Activated naive CD4-positive, alpha-beta T cell treated with anti-CD3 and anti-CD28 coated beads, Interleukin-2, amount 10 ng/mL, durations not matched to agents 7 days and 5 days (primary cell): ENCODE measurements around the gene SORCS3.
A peak's percentile ranks its signal among the peaks of the same experiment; 100 is the strongest.

Experiments used
- CTCF ChIA-PET: fragments of 350-600 bp; sonication (Branson Sonifier 250); formaldehyde crosslinking; loops from one replicate; lab custom pipeline; 2021; ENCODE audit warnings: antibody characterized with exemption; lab: Charles Lee
- DNase-seq: peaks from one replicate; pipeline ENCODE4 v3.0.0-alpha.2; 2020
- H3K27ac Mint-ChIP-seq: one replicate; pipeline ENCODE4 v1.8.0; 2021; ENCODE audit warnings: mild to moderate bottlenecking, moderate library complexity, mixed read lengths
- H3K27me3 Mint-ChIP-seq: one replicate; pipeline ENCODE4 v1.8.0; 2021; ENCODE audit warnings: mild to moderate bottlenecking, mixed read lengths
- H3K36me3 Mint-ChIP-seq: one replicate; pipeline ENCODE4 v1.8.0; 2021; ENCODE audit warnings: mixed read lengths
- H3K4me1 Mint-ChIP-seq: one replicate; pipeline ENCODE4 v1.8.0; 2021; ENCODE audit warnings: mixed read lengths
- H3K4me3 Mint-ChIP-seq: one replicate; pipeline ENCODE4 v1.8.0; 2021; ENCODE audit warnings: mild to moderate bottlenecking, moderate library complexity, mixed read lengths
- H3K9me3 Mint-ChIP-seq: one replicate; pipeline ENCODE4 v1.8.0; 2021; ENCODE audit warnings: mixed read lengths

The SORCS3 gene

DNA sequence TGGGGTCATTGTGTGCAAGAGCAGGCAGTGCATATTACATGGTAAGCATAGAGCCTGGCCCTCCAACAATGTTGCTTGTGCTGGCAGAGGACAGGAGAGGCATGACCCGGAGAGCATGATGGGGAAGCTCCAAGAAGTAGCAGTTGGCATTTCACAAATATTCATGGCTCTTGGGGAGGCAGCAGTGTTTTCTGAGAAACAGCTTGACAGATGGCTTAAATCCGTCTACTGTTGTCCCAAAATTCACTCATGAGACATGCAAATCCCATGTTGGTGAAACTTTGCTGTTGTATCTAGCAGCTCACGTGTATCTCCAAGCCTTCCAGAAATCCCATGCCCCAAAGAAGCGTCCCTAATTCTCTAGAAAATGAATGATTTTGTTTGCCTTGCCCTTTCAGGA is 487.0 kb downstream of the SORCS3 start:
- no peaks in the 10 kb centered on the region for H3K9me3 Mint-ChIP-seq
- no peak overlapping the region for H3K27ac Mint-ChIP-seq
- no peaks in the 10 kb centered on the region for H3K4me1 Mint-ChIP-seq
- H3K27me3 Mint-ChIP-seq = no peaks in the 10 kb centered on the region
- DNase-seq = no peak
- no peaks in the 10 kb centered on the region for H3K36me3 Mint-ChIP-seq
- CTCF ChIA-PET = no interaction called here
- H3K4me3 Mint-ChIP-seq = no peak overlapping the region

DNA sequence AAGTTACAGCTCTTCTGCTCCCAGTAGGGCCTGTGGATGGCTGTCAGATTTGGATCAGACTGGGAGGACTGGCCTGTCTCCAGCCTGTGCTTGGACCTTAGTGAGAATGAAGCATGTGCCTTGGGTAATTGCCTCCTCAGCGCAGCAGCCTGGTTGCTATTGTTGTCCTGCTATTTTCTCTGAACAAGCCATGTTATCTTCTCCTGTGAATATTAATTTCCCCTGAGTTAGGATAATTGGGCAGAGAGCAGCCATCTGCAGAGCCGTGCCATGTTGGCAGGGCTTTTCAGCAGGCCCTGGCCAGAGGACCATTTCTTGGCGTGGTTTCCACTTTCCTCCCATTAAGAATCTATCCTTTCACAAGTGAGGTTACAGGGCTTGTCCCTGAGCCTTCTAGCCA is 497.3 kb downstream of the SORCS3 start:
- Mint-ChIP-seq H3K9me3 (no peaks in the 10 kb centered on the region), H3K4me3 (no peak overlapping the region), H3K4me1 (no peaks in the 10 kb centered on the region), H3K27me3 (no peaks in the 10 kb centered on the region), H3K36me3 (no peaks in the 10 kb centered on the region), H3K27ac (no peak overlapping the region)
- CTCF ChIA-PET = no interaction called here
- DNase-seq = no peak

DNA sequence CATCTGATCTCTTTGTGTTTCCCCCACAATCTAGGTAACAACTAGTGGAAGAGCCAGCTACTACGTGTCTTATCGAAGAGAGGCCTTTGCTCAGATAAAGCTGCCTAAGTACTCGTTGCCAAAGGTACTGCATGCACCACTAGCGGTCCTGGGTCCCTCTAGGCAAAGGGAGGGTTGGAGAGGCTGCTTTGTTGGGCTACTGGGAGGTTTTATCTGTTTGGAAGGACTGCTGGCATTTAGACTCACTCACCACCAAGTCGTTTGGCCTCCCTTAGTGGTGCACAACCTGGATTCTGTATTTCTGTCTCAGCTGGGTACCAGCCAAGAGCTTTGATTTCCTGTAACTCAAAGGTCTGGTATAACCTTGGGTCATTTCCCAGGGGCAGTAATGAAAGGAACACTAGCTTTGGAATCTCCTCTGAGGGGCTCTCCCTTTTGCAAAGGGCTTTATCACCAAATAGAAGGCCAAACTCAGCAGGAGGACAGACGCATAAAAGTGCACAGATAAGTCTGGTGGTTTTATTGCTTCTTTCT is 498.3 kb downstream of the SORCS3 start:
- CTCF ChIA-PET = no interaction called here
- Mint-ChIP-seq H3K4me1 (no peaks in the 10 kb centered on the region), H3K36me3 (no peaks in the 10 kb centered on the region), H3K4me3 (no peak overlapping the region), H3K27ac (no peak overlapping the region), H3K27me3 (no peaks in the 10 kb centered on the region), H3K9me3 (no peaks in the 10 kb centered on the region)
- DNase-seq = no peak

DNA sequence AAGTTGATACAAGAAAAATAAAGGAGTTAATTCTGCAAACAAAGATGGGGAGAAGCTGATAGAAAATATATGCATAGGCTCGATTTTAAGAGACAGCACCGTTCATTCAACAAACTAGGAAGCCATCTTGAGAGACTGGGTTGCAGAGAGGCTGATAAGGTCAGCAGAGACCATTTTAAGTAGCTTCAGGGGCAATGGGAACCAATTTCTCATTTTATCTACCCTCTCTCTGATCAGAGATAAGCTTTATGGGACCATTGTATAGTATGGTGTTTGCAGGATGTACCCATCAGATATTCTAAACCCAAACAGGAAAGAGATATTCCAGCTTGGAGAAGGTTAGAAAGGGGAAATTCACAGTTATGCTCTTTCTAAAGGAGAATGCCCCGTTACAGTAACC is 499.5 kb downstream of the SORCS3 start:
- Mint-ChIP-seq H3K4me1 (no peaks in the 10 kb centered on the region), H3K4me3 (no peak overlapping the region), H3K36me3 (no peaks in the 10 kb centered on the region), H3K27me3 (no peaks in the 10 kb centered on the region), H3K9me3 (no peaks in the 10 kb centered on the region), H3K27ac (no peak overlapping the region)
- CTCF ChIA-PET = no interaction called here
- DNase-seq = no peak

DNA sequence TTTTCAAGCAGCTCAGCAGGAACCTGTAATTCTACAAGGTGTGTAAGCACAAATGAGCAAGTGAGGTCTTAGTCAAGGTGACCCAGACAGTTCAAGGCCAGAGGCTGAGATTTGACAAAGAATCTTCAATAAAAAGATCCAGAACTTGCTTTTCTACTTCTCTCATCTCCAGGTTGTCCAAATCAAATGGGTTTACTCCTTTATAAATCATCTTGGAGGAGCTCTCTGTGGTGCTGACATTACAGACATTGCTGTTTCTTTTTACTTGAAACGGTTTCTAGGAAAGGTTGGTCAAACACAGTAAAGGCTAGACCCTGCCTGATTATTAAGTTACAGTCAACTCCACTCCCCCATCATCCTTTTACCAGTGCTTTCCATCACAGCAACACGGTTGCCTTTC is 504.6 kb downstream of the SORCS3 start:
- H3K27ac Mint-ChIP-seq = no peak overlapping the region
- DNase-seq = no peak

DNA sequence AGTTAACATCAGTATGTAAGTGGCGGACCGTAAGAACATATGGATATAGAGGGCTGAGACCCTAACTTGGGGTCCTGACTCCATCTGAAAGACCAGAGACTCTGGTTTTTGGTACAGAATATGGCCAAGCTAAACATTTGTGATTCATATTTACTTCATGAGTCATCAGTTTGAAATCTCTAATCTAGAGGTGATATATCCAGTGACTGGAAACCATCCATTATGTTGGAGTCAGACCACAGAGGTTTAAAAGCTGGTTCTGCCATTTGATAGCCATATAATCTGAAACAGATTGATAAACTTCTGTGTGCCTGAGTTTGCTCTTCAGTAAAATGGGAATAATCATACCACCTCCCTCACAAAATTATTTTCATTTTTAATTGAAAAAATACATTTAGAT is 505.3 kb downstream of the SORCS3 start:
- H3K4me1 Mint-ChIP-seq = no peaks in the 10 kb centered on the region
- H3K27ac Mint-ChIP-seq = no peak overlapping the region
- no peak overlapping the region for H3K4me3 Mint-ChIP-seq
- H3K9me3 Mint-ChIP-seq = no peaks in the 10 kb centered on the region
- no peaks in the 10 kb centered on the region for H3K36me3 Mint-ChIP-seq
- no peaks in the 10 kb centered on the region for H3K27me3 Mint-ChIP-seq
- DNase-seq = no peak
- CTCF ChIA-PET = no interaction called here

More for the DNA sequence above, 504.6 kb downstream of the SORCS3 start:
- CTCF ChIA-PET = no interaction called here
- Mint-ChIP-seq H3K36me3 (no peaks in the 10 kb centered on the region), H3K27me3 (no peaks in the 10 kb centered on the region), H3K9me3 (no peaks in the 10 kb centered on the region), H3K4me1 (no peaks in the 10 kb centered on the region), H3K4me3 (no peak overlapping the region)

DNA sequence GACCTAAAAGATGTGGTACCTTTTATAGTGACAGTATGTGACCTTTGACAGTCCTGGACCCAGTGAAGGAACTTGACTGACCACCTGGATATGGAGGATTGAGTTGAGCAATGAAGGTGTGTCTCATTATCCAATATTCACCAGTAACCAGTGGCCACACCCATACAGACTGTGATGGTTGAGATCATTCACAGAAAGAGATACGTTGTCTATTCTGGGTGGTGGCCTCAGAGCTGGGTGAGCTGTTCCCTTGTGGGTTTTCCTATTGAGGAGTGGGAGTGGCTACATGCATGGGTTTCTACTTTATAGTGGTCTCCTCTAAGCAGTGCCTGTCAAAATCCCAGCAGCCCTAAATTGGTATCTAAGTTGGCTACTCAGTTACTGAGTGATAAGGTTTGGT is 507.4 kb downstream of the SORCS3 start:
- Mint-ChIP-seq H3K4me1 (no peaks in the 10 kb centered on the region), H3K9me3 (no peaks in the 10 kb centered on the region), H3K27ac (no peak overlapping the region), H3K36me3 (no peaks in the 10 kb centered on the region), H3K27me3 (no peaks in the 10 kb centered on the region), H3K4me3 (no peak overlapping the region)
- CTCF ChIA-PET = no interaction called here
- DNase-seq = no peak

DNA sequence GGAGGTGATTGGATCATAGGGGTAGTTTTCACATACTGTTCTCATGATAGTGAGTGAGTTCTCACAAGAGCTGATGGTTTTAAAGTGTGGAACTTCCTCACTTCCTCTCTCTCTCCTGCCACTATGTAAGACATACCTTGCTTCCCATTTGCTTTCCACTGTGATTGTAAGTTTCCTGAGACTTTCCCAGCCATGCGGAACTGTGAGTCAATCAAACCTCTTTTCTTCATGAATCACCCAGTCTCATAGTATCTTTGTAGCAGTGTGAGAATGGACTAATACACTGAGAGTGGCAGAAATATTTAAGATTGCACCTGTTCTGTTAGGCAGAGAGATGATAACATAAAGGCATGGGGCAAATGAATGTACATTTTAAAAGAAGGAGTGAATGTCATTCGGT is 507.8 kb downstream of the SORCS3 start:
- Mint-ChIP-seq H3K4me3 (no peak overlapping the region), H3K27me3 (no peaks in the 10 kb centered on the region), H3K36me3 (no peaks in the 10 kb centered on the region), H3K9me3 (no peaks in the 10 kb centered on the region), H3K27ac (no peak overlapping the region), H3K4me1 (no peaks in the 10 kb centered on the region)
- no peak for DNase-seq
- CTCF ChIA-PET = no interaction called here

DNA sequence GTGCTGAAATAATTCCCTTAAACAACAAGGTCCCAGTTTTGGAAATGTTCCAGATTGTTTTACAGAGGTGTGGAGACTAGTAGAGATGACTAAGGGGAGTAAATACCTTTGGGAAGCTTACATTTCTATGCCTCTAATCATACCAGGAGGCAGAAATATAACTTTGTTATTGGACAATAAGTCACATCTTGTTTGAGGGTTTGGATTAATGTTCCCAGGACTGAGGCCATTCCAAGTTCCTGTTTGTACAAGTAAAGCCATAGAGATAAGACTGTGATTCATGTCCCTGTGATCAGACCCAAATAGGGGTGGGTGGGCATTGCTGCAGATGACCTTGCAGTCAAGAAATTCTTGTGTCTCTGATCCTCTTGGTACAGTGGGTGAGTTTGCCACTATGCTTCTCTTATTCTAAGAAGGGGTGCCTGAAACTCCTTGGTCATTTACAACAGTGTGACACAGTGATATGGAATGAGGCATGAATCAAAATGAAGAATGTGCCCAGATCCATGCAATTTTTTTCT is 508.3 kb downstream of the SORCS3 start:
- Mint-ChIP-seq H3K36me3 (no peaks in the 10 kb centered on the region), H3K4me1 (no peaks in the 10 kb centered on the region), H3K9me3 (no peaks in the 10 kb centered on the region), H3K27me3 (no peaks in the 10 kb centered on the region), H3K4me3 (no peak overlapping the region), H3K27ac (no peak overlapping the region)
- no peak for DNase-seq
- CTCF ChIA-PET = no interaction called here

DNA sequence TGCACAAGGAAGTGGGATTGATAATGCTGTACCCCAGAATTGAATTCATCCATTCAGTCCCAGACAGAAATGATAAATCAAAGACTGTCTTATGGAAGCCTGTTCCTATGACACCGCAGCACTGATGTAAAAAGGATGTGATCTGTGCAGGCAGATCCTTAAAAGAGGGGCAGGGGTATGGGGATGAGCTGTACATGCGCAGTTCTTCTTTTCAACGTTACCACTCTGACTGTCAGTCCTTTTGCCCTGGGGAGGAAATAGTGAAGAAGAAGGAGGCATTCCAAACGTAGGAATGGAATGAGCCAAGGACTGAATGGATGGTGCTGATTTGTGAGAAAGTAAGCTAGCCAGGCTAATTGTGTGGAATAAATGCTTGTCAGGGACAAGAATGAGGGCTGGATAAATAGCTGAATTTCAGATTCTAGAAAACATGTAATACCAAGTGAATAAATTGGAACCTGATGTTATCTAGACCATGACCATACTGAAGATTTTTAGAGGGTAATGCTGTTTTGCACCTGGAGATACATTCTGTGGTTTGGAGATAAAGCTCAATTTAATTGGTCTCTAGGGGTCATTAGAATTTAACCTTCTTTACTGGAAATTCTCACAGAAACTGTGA is 509.3 kb downstream of the SORCS3 start:
- CTCF ChIA-PET = no interaction called here
- peak overlapping the region; percentile 2 for H3K27ac Mint-ChIP-seq
- H3K9me3 Mint-ChIP-seq = no peaks in the 10 kb centered on the region
- no peak for DNase-seq
- H3K4me3 Mint-ChIP-seq = no peak overlapping the region
- H3K27me3 Mint-ChIP-seq = no peaks in the 10 kb centered on the region
- H3K36me3 Mint-ChIP-seq = no peaks in the 10 kb centered on the region
- no peaks in the 10 kb centered on the region for H3K4me1 Mint-ChIP-seq

DNA sequence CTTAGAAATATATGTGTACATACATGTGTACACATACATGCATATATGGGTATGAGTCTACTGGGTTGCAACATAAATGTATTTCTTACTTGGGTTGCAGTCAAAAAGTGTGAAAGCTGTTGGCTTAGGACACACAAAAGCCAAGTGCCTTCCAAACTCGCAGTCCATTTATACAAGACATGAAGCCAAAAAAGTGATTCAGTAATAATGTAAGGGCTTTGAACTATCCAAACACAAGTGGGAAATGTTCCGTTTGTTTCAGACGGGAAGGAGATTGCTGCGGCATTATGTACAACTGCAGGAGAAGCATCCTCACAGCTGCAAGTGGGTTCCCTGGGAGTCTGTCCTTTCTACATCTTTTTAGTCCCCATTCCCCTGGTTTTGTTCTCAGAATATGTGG is 513.6 kb downstream of the SORCS3 start:
- DNase-seq = no peak
- no peak overlapping the region for H3K4me3 Mint-ChIP-seq
- no peaks in the 10 kb centered on the region for H3K36me3 Mint-ChIP-seq
- CTCF ChIA-PET = no interaction called here
- H3K27ac Mint-ChIP-seq = no peak overlapping the region
- no peaks in the 10 kb centered on the region for H3K27me3 Mint-ChIP-seq
- no peaks in the 10 kb centered on the region for H3K4me1 Mint-ChIP-seq
- H3K9me3 Mint-ChIP-seq = no peaks in the 10 kb centered on the region

DNA sequence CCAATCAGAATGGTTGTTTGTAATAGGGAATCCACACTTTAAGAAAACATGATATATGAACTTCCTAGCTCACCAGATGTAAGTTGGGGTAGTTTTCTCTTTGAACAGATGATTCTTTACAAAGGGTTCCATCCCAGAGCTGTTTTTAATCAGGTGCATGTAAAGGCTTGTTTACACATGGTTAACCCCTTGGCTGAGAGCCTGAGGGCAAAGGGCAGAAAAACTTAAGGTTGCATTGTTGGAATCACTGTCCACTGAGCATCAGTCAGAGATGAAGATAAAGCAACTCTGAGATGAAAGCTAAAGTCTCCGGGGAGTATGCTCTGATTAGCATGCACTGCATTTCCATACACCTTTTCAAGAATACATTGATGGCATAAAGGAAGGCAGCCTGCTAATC is 518.2 kb downstream of the SORCS3 start:
- Mint-ChIP-seq H3K9me3 (no peaks in the 10 kb centered on the region), H3K27me3 (no peaks in the 10 kb centered on the region), H3K27ac (no peak overlapping the region), H3K4me1 (no peaks in the 10 kb centered on the region), H3K4me3 (no peak overlapping the region), H3K36me3 (no peaks in the 10 kb centered on the region)
- DNase-seq = no peak
- CTCF ChIA-PET = no interaction called here

DNA sequence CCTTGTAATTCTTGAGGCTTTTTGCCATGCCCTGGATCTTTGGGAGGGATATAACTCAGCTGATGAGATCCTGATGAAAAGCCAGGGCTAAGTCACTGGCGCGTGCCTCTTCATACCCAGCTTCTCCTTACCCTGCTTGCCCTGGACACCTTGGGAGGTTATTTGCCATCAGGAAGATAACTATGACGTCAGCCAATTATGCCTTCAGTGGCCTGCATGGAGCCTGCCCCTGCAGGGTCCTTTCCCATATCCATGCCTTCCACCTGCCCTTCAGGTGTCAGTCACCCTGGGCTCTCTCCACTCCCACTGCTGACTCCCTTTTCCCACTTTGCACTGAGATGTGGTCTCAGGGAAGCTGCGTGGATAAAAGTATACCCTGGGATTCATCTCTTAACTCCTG is 520.1 kb downstream of the SORCS3 start:
- no peaks in the 10 kb centered on the region for H3K9me3 Mint-ChIP-seq
- CTCF ChIA-PET = no interaction called here
- no peak for DNase-seq
- H3K36me3 Mint-ChIP-seq = no peaks in the 10 kb centered on the region
- H3K4me1 Mint-ChIP-seq = no peaks in the 10 kb centered on the region
- H3K27me3 Mint-ChIP-seq = no peaks in the 10 kb centered on the region
- H3K27ac Mint-ChIP-seq = no peak overlapping the region
- no peak overlapping the region for H3K4me3 Mint-ChIP-seq

DNA sequence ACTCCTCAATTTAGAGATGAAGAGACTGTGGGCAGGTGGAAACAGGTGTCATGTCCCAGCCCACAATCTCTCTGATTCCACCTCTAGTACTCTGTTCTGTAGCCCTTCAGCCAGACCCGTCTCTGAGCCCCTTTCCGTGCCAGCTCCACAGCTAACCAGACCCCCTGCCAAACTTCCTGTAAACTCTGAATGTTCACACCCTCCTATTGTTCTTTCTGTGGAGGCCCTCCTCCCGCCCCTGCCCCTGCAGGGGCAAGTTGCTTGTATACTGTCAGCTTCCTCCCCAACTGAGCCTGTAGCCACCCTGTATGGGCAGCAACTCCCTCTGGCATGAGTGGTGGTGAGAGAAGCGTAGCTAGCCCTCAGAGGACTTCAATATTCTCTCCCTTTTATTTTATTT is 520.7 kb downstream of the SORCS3 start:
- H3K27me3 Mint-ChIP-seq = no peaks in the 10 kb centered on the region
- H3K4me1 Mint-ChIP-seq = no peaks in the 10 kb centered on the region
- CTCF ChIA-PET = no interaction called here
- no peak overlapping the region for H3K27ac Mint-ChIP-seq
- no peak for DNase-seq
- H3K9me3 Mint-ChIP-seq = no peaks in the 10 kb centered on the region
- no peak overlapping the region for H3K4me3 Mint-ChIP-seq
- H3K36me3 Mint-ChIP-seq = no peaks in the 10 kb centered on the region

DNA sequence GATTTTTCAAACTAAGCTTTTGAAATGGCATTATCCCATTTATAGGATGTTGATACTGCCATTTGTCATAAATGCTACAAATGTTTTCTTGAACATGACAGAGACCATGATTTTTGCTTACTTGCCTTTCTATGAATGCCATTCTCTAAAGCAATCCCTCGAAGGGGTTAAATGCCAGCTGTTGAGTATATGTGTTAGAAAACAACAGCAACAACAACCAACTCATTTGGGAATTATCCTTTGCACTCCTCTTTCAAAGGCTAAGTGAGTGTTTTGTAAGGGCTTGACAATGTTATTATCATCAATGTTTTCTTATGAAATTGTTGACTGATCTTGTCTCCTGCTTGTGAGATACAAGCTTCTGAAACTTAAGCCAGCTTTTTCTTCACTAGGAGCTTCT is 529.4 kb downstream of the SORCS3 start:
- no peaks in the 10 kb centered on the region for H3K27me3 Mint-ChIP-seq
- no peak for DNase-seq
- no peak overlapping the region for H3K4me3 Mint-ChIP-seq
- no peaks in the 10 kb centered on the region for H3K36me3 Mint-ChIP-seq
- H3K27ac Mint-ChIP-seq = no peak overlapping the region
- CTCF ChIA-PET = no interaction called here
- H3K4me1 Mint-ChIP-seq = no peaks in the 10 kb centered on the region
- H3K9me3 Mint-ChIP-seq = no peaks in the 10 kb centered on the region
